NCI-H146 treated with DMSO at 0.1 percent for 48 hours (cell line): ENCODE measurements around the gene SPG7.

Experiments
- DNase-seq: peaks from one replicate; lab custom pipeline; 2025; ENCODE audit not compliant: unreplicated experiment; lab: John Stamatoyannopoulos, UW

Gene SPG7

GRCh38 chr16:89545044-89545830, 37.0 kb downstream of the SPG7 start:
- no peak for DNase-seq

- DNase-seq = no peak
Observed at GRCh38 chr16:89545831-89546574, 37.8 kb downstream of the SPG7 start.

GRCh38 chr16:89546781-89547180, 38.6 kb downstream of the SPG7 start:
- DNase-seq = no peak

GRCh38 chr16:89547291-89547690, 39.1 kb downstream of the SPG7 start:
- DNase-seq = no peak

GRCh38 chr16:89547860-89548259, 39.7 kb downstream of the SPG7 start:
- no peak for DNase-seq

- no peak for DNase-seq
Observed at GRCh38 chr16:89548344-89549006, 40.3 kb downstream of the SPG7 start.

- no peak for DNase-seq
Observed at GRCh38 chr16:89549007-89549700, 41.0 kb downstream of the SPG7 start.

GRCh38 chr16:89550421-89551007, 42.3 kb downstream of the SPG7 start:
- DNase-seq = no peak

- no peak for DNase-seq
Observed at GRCh38 chr16:89552329-89552728, 44.1 kb downstream of the SPG7 start.

- no peak for DNase-seq
Observed at GRCh38 chr16:89552913-89553312, 44.7 kb downstream of the SPG7 start.

GRCh38 chr16:89553733-89554132, 45.5 kb downstream of the SPG7 start:
- no peak for DNase-seq

- DNase-seq = no peak
Observed at GRCh38 chr16:89554343-89554742, 46.1 kb downstream of the SPG7 start.

- no peak for DNase-seq
Observed at GRCh38 chr16:89555265-89555664, 47.1 kb downstream of the SPG7 start.

- DNase-seq = no peak
Observed at GRCh38 chr16:89555780-89556179, 47.6 kb downstream of the SPG7 start.

- DNase-seq = no peak
Observed at GRCh38 chr16:89556750-89557689, 48.8 kb downstream of the SPG7 start.

- no peak for DNase-seq
Observed at GRCh38 chr16:89557690-89558490, 49.7 kb downstream of the SPG7 start.

GRCh38 chr16:89560378-89561141, 52.4 kb downstream of the SPG7 start, which contains the start of gene RPL13:
Gene RPL13 (plus strand): TSS chr16:89560682. CDS start chr16:89560960, 278 bp downstream.
- peak; percentile 61 for DNase-seq
